Left renal pelvis (tissue), 4 donors: ENCODE data around the gene HAGHL. TPM values are rescaled to one million over a fixed set of nuclear protein-coding genes. Genes with fewer than 3 reads are reported as not detected.
"Not testable (repeated sequence)": the region's sequence is repeated elsewhere in the genome, so short reads cannot be mapped to it uniquely, and the experiment has no call there.

Experiments
- DNase-seq, 4 donors: peaks; one replicate each; pipeline ENCODE4 v3.0.0-alpha.2; 2013; ENCODE audit warnings: low read depth in 4 of 4, low spot score in 3 of 4
- polyA plus RNA-seq, 4 donors: library from polyadenylated mRNA; unstranded; fragments of 120-200 nt; gene quantifications; one replicate each; pipeline ENCODE4 v1.2.1, GENCODE V29; 2013; ENCODE audit not compliant: insufficient read length in 4 of 4

The HAGHL gene
- polyA plus RNA-seq, 4 donors = 2.4 to 7.9 (median 4.1) TPM

- no peak for DNase-seq
Observed at GRCh38 chr16:750485-750884, 23.6 kb downstream of the HAGHL start.

- DNase-seq = no peak
Observed at GRCh38 chr16:751152-752006, 24.5 kb downstream of the HAGHL start.

GRCh38 chr16:752007-752312 lies 25.1 kb downstream of the HAGHL start:
- DNase-seq = no peak

- not testable (repeated sequence) for DNase-seq
Observed at GRCh38 chr16:754121-754607, 27.3 kb downstream of the HAGHL start.

GRCh38 chr16:754656-755055 lies 27.8 kb downstream of the HAGHL start:
- no peak for DNase-seq

GRCh38 chr16:756428-756827 lies 29.5 kb downstream of the HAGHL start:
- DNase-seq = no peak

GRCh38 chr16:759110-759910 lies 32.4 kb downstream of the HAGHL start:
- DNase-seq = no peak

GRCh38 chr16:760065-760464 lies 33.2 kb downstream of the HAGHL start:
- no peak for DNase-seq

GRCh38 chr16:760545-761343 lies 33.8 kb downstream of the HAGHL start, which contains the start of gene MSLN:
TSS of gene MSLN (plus strand) at chr16:760734. CDS start at chr16:762681, 1,947 bp downstream.
- DNase-seq = no peak

- no peak for DNase-seq
Observed at GRCh38 chr16:761625-762513, 35.0 kb downstream of the HAGHL start.

- no peak for DNase-seq
Observed at GRCh38 chr16:762595-763268, 35.8 kb downstream of the HAGHL start.

- DNase-seq = no peak
Observed at GRCh38 chr16:763369-764183, 36.7 kb downstream of the HAGHL start.

GRCh38 chr16:764184-764750 lies 37.4 kb downstream of the HAGHL start:
- DNase-seq = no peak

GRCh38 chr16:764848-765487 lies 38.1 kb downstream of the HAGHL start:
- no peak for DNase-seq

GRCh38 chr16:765488-765865 lies 38.6 kb downstream of the HAGHL start:
- DNase-seq = no peak

GRCh38 chr16:766008-766819 lies 39.3 kb downstream of the HAGHL start:
- DNase-seq = no peak
